GM08714 (cell line): Measurements from ENCODE around the gene RBFOX2.
"Not testable (repeated sequence)": the region's sequence is repeated elsewhere in the genome, so short reads cannot be mapped to it uniquely, and the experiment has no call there.

ENCODE experiments used
- H3K4me3 ChIP-seq: fragments of 200-500 bp; sonication (Bioruptor generic); 2 replicates; pipeline ENCODE4 v1.5.1; 2014; ENCODE audit warnings: mild to moderate bottlenecking, low read length, inconsistent platforms
- ZNF274 ChIP-seq: IDR thresholded peaks from 2 replicates; pipeline ENCODE4 v1.6.1; 2012; ENCODE audit warnings: mild to moderate bottlenecking, low read depth, low read length

The RBFOX2 gene

DNA sequence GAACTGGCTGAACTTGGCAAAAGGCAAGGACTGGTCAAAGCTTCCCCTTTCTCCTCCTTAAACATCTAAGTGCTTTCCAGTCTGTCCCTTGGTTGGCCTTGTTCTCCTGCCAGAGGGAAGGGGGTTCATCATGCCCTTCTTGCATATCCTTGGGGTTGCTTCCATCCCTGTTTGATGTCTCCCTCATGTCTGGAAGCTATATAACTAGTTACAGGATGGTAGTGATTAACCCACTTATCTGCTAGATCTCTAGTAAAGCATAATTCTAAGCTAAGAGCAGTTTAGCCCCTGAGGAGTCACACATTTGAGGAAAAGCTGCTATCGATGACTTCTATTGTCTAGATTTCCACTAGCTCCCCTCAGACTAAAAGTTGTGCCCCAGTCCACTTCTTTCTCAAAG lies 288.0 kb downstream of the RBFOX2 start:
- TF ChIP-seq ZNF274 = no peak

GRCh38 chr22:35739931-35740380 lies 288.7 kb downstream of the RBFOX2 start:
- no peak for TF ChIP-seq ZNF274
- no peak overlapping the region for H3K4me3 ChIP-seq

More for the DNA sequence above, 288.0 kb downstream of the RBFOX2 start:
- no peak overlapping the region for H3K4me3 ChIP-seq

DNA sequence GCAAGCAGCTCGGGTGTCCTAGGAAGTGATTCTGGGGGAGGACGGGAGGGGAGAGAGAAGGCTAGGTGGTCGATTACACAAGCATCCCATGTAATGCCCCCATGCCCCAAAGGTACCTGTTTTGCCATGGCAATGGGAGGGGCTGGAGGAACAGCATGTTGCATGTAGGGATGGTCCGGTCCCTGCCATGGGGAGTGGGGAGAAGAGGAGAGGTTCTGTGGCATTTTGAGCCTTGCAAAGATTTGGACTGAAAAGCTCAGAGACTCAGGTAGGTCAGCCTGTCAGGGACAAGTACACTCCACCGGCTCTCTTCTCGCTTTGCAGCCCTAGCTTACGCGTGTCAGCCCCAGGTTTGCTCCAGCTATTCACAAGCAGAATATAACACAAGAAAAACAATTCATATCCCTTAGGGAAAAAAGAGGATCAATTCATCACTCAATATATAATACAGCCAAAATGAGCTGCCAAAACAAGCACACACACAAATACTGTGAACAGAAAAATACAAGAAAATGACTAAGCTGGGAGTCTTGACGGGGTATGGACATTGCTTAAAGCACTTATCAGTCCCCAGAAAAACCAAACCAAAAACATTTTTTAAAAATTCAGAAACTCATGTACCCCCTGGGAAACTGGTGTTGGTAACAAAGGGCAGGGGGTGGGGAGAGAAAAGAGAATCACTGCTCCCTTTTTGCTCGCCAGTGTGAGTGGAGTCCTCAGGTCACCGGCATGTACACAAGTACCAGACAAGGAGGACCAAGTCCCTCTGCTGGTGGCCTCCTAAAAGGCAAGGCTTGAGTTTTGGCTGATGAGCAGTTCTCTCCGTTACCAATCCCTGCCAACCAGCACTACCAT lies 289.3 kb downstream of the RBFOX2 start:
- H3K4me3 ChIP-seq = no peak overlapping the region
- no peak for TF ChIP-seq ZNF274

- not testable (repeated sequence) for H3K4me3 ChIP-seq
Measured at GRCh38 chr22:35737886-35738285, 290.7 kb downstream of the RBFOX2 start.

GRCh38 chr22:35736701-35737100 lies 291.9 kb downstream of the RBFOX2 start:
- H3K4me3 ChIP-seq = no peak overlapping the region
- no peak for TF ChIP-seq ZNF274

DNA sequence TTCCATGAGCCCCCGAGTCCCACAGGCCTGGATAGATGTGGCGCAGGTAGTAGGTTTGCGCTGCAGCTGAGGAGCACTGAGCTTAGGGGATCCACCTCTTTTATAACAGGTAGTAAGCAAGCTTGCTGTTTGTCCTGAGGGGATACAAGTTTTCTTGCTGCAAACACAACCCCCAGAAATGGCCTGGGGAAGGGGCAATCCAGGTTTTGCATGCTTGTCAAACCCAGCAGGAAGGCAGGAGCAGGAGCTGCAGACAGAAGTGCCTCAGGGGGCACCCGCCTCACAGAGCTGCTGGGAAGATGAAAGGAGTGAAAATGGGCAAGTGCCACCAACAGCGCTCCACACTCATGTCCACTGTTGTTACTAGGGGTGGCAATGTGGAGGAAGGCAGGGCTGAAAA lies 292.5 kb downstream of the RBFOX2 start:
- no peak for TF ChIP-seq ZNF274
- no peak overlapping the region for H3K4me3 ChIP-seq

DNA sequence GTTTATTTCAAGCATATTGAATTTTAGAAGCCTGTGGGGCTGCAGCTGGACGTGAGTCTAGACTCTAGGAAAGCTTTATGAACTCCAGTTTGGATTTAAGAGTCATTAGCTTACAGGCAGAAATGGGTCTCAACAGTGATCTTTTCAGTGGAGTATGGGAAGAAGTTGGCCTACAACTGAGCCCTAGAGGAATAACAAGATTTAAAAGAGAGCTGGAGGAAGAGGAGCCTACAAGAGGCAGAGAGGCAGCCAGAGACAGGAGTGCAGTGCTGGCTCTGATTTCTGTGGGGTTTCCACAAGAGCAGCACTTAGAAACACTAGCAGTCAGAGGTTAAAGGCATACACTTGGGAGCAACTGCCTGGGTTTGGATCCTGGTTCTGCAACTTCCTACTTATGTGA lies 293.1 kb downstream of the RBFOX2 start:
- no peak overlapping the region for H3K4me3 ChIP-seq
- no peak for TF ChIP-seq ZNF274

DNA sequence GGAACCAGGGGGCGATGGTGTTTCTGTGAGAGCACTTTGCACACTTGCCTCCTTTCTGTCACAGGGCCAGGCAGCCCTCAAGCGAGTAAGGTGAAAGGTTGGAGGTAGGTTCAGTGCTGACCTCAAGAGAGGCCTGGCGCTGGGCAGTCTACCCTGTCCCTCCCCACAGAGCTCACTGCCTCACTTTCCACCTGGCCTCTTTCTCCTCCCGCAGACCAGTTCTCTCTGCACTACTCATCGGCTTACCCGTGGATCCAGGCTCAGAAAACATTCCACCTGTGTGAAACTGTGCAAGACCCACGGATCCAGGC lies 294.2 kb downstream of the RBFOX2 start:
- H3K4me3 ChIP-seq = no peak overlapping the region
- no peak for TF ChIP-seq ZNF274

- TF ChIP-seq ZNF274 = no peak
Measured at GRCh38 chr22:35733791-35734516, 294.7 kb downstream of the RBFOX2 start.

GRCh38 chr22:35733036-35733435 lies 295.6 kb downstream of the RBFOX2 start:
- no peak for TF ChIP-seq ZNF274
- H3K4me3 ChIP-seq = no peak overlapping the region

More at GRCh38 chr22:35733791-35734516, 294.7 kb downstream of the RBFOX2 start:
- no peak overlapping the region for H3K4me3 ChIP-seq

GRCh38 chr22:35732116-35732515 lies 296.5 kb downstream of the RBFOX2 start:
- TF ChIP-seq ZNF274 = no peak
- no peak overlapping the region for H3K4me3 ChIP-seq

DNA sequence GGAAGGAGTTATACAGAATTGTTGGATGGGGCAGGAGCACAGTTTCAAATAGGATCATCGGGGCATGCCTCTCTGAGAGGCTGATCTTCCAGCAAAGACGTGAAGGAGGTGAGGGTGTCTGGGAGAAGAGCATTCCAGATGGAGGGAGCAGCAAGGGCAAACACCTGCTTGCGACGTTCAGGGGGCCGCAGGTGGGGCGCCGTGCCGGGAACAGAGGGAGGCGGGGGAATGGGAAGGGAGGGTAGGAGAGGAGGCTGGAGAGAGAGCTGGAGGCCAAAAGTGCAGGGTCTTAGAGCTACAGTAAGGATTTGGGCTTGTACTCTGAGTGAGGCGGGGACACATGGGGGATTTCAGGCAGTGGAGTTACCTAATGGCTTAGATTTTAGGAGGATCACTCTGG lies 297.3 kb downstream of the RBFOX2 start:
- no peak overlapping the region for H3K4me3 ChIP-seq

DNA sequence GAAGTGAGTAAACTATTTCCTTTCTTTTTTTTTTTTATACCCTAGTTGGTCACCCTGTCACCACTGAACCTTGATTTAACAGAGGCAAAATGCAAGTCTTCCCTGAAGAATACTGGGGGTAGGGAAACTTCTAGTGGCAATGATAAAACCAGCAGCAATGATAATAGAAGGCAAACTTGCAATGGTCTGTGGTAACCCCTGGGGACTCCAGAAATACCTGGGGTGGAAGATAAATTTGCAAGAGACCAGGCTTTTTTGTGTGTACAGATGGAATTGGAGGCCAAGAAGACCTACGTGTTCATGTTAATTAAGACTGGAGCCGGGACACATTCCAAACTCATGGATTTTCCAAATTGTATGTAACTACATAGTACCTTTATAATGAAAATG lies 299.3 kb downstream of the RBFOX2 start:
- H3K4me3 ChIP-seq = no peak overlapping the region
- no peak for TF ChIP-seq ZNF274

More for the DNA sequence above, 297.3 kb downstream of the RBFOX2 start:
- no peak for TF ChIP-seq ZNF274

DNA sequence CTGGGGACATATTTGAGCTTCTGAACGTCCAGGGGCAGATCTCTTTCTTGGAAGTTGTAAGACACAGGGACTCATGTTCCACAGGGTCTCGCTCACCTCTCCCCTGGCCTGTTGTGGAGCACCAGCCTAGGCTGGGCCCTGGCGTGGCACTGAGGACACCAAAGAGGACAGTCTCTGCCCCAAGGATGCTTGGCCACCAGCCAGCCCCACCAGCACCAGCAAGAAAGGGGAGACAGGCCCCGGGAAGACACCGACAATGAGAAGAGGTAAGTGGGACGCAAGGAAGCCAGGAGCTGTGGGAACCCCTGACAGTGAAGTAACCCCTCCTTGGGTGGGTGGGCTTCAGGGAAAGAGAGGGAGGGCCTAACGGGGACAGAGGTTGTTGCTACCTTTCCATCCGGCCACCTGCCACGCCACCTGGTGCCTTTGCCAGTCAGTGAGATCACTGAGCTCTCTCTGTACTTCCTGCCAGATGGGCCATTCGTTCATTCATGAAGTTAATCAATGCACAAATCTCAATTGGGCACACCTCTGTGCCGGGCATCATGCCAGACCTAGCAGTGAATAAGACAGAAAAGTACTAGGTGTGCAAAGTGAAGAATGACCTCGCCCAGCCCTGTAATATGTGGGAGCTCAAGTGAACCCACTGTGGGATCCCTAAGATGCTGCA lies 299.9 kb downstream of the RBFOX2 start:
- no peak overlapping the region for H3K4me3 ChIP-seq
- no peak for TF ChIP-seq ZNF274

GRCh38 chr22:35727436-35727835 lies 301.2 kb downstream of the RBFOX2 start:
- H3K4me3 ChIP-seq = no peak overlapping the region
- no peak for TF ChIP-seq ZNF274
